Prostate gland (tissue), 2 donors: ENCODE measurements around the gene SORL1. TPM values are rescaled to one million over a fixed set of nuclear protein-coding genes. Genes with fewer than 3 reads are reported as not detected.
A peak's percentile ranks its signal among the peaks of the same experiment; 100 is the strongest.

Source experiments
- DNase-seq: peaks from one replicate; pipeline ENCODE4 v3.0.0-alpha.2; 2019; ENCODE audit warnings: low spot score
- H3K27ac ChIP-seq, 2 donors: fragments of 200-600 bp; sonication (generic); 2 replicates each; pipeline ENCODE4 v1.5.1; 2017 to 2019
- H3K27me3 ChIP-seq: fragments of 200-600 bp; sonication (generic); replicated peaks from 2 replicates; pipeline ENCODE4 v1.5.1; 2019; ENCODE audit not compliant: insufficient read depth
- H3K36me3 ChIP-seq, 2 donors: fragments of 200-600 bp; sonication (generic); 1 replicate in 1 of 2; 2 replicates in 1 of 2; pipeline versions ENCODE4 v1.5.1 to v1.8.1; 2017 to 2019
- H3K4me1 ChIP-seq: fragments of 200-600 bp; sonication (generic); replicated peaks from 2 replicates; pipeline ENCODE4 v1.5.1; 2019
- H3K4me3 ChIP-seq, 2 donors: fragments of 200-600 bp; sonication (generic); 2 replicates each; pipeline ENCODE4 v1.5.1; 2017 to 2019
- H3K9me3 ChIP-seq: fragments of 200-600 bp; sonication (generic); 2 replicates; pipeline ENCODE4 v1.5.1; 2017
- CTCF ChIP-seq, 4 experiments: fragments of 200-600 bp in 2 of 4; fragments of 450-650 bp in 2 of 4; sonication (generic) in 2 of 4; IDR thresholded peaks; 1 replicate in 3 of 4; 2 replicates in 1 of 4; pipeline ENCODE4 v1.5.1; 2016 to 2019; ENCODE audit warnings: antibody characterized with exemption in 4 of 4, mild to moderate bottlenecking in 2 of 4, moderate library complexity in 2 of 4
- POLR2A ChIP-seq: fragments of 450-650 bp; IDR thresholded peaks from one replicate; pipeline ENCODE4 v1.6.1; 2016; ENCODE audit warnings: antibody characterized with exemption, mild to moderate bottlenecking
- POLR2AphosphoS5 ChIP-seq: sonication (generic); formaldehyde crosslinking; IDR thresholded peaks from one replicate; pipeline ENCODE4 v1.6.1; 2017; ENCODE audit warnings: antibody characterized with exemption
- WGBS: methylation state at CpG from one replicate; pipeline ENCODE4 v1.1.5; 2018; 5-methylcytosine and 5-hydroxymethylcytosine counted together
- intact Hi-C: fragments of 100-400 bp; cut with DNase I; formaldehyde crosslinking; loops from one replicate; pipeline ENCODE4 v1.14.2; 2022
- total RNA-seq, 2 donors: library from RNA; depleted of rRNA; stranded (reverse); fragments of >200 nt; gene quantifications; one replicate each; pipeline ENCODE4 v1.1.0, GENCODE V29; 2016

SORL1 gene
- total RNA-seq, 2 donors from 2014 or later = 77.4 to 97.6 TPM

GRCh38 chr11:121613724-121614123 is 161.6 kb downstream of the SORL1 start:
- no peaks in the 10 kb centered on the region for H3K9me3 ChIP-seq
- H3K36me3 ChIP-seq = peaks cover 0 to under 1% of the 10 kb centered on the region in 2 donors
- TF ChIP-seq POLR2A (no peak), CTCF (IDR thresholded peaks at IDR 0.05) (no peak), POLR2AphosphoS5 (no peak)
- no peak overlapping the region for H3K4me3 ChIP-seq
- no peaks in the 10 kb centered on the region for H3K27me3 ChIP-seq
- H3K27ac ChIP-seq = no peak overlapping the region
- intact Hi-C loops = no loop called here
- 64% methylated on average over 4 of the region's 4 CpGs for WGBS
- H3K4me1 ChIP-seq = no peaks in the 10 kb centered on the region
- no peak for DNase-seq

GRCh38 chr11:121614636-121615240 is 162.6 kb downstream of the SORL1 start:
- Histone ChIP-seq H3K9me3 (no peaks in the 10 kb centered on the region), H3K27me3 (no peaks in the 10 kb centered on the region), H3K4me1 (no peaks in the 10 kb centered on the region), H3K27ac (no peak overlapping the region), H3K36me3 (no peaks in the 10 kb centered on the region), H3K4me3 (no peak overlapping the region)
- intact Hi-C loops = no loop called here
- no peak for DNase-seq
- WGBS = 91% methylated on average over 12 of the region's 12 CpGs
- TF ChIP-seq CTCF (IDR thresholded peaks at IDR 0.05) (no peak), POLR2AphosphoS5 (no peak), POLR2A (no peak)

- intact Hi-C loops = no loop called here
Measured at GRCh38 chr11:121615501-121615900, 163.4 kb downstream of the SORL1 start.

GRCh38 chr11:121618516-121618915 is 166.4 kb downstream of the SORL1 start:
- intact Hi-C loops = no loop called here
- Histone ChIP-seq H3K36me3 (peaks cover 0 to 4% of the 10 kb centered on the region in 2 donors), H3K4me3 (no peak overlapping the region), H3K4me1 (no peaks in the 10 kb centered on the region), H3K9me3 (no peaks in the 10 kb centered on the region), H3K27me3 (no peaks in the 10 kb centered on the region), H3K27ac (no peak overlapping the region)
- no peak for TF ChIP-seq POLR2A
- no peak for TF ChIP-seq POLR2AphosphoS5
- TF ChIP-seq CTCF (IDR thresholded peaks at IDR 0.05) = no peak
- WGBS = 77% methylated on average over 8 of the region's 8 CpGs
- DNase-seq = no peak

More at GRCh38 chr11:121615501-121615900, 163.4 kb downstream of the SORL1 start:
- Histone ChIP-seq H3K9me3 (no peaks in the 10 kb centered on the region), H3K27me3 (no peaks in the 10 kb centered on the region), H3K4me3 (no peak overlapping the region), H3K36me3 (no peaks in the 10 kb centered on the region), H3K4me1 (no peaks in the 10 kb centered on the region), H3K27ac (no peak overlapping the region)
- no peak for DNase-seq
- TF ChIP-seq POLR2A (no peak), POLR2AphosphoS5 (no peak), CTCF (IDR thresholded peaks at IDR 0.05) (no peak)
- WGBS = 73% methylated on average over 3 of the region's 3 CpGs

- no peaks in the 10 kb centered on the region for H3K27me3 ChIP-seq
- intact Hi-C loops = no loop called here
- no peak overlapping the region for H3K4me3 ChIP-seq
- peak overlapping the region; percentile 14 to 36 for H3K27ac ChIP-seq
- WGBS = 28% methylated on average over 7 of the region's 7 CpGs
- no peaks in the 10 kb centered on the region for H3K9me3 ChIP-seq
- peaks cover 0 to 4% of the 10 kb centered on the region in 2 donors for H3K36me3 ChIP-seq
- H3K4me1 ChIP-seq = peaks cover 5% of the 10 kb centered on the region
- TF ChIP-seq POLR2A = no peak
- TF ChIP-seq POLR2AphosphoS5 = peak; percentile 83
- peak; percentile 52 for DNase-seq
Measured at GRCh38 chr11:121625777-121626506, 173.8 kb downstream of the SORL1 start.
